Left ventricle myocardium inferior (tissue), 1 donor: ENCODE measurements around the gene MYL2. TPM values are rescaled to one million over a fixed set of nuclear protein-coding genes. Genes with fewer than 3 reads are reported as not detected.

Experiments used
- DNase-seq: peaks from one replicate; pipeline ENCODE4 v3.0.0-alpha.2; 2020
- H3K27ac ChIP-seq: fragments of 200-600 bp; replicated peaks from 2 replicates; pipeline ENCODE4 v1.8.0; 2021
- H3K27me3 ChIP-seq: fragments of 200-600 bp; 2 replicates; pipeline ENCODE4 v1.8.0; 2021; ENCODE audit warnings: low read depth
- H3K36me3 ChIP-seq: fragments of 200-600 bp; 2 replicates; pipeline ENCODE4 v1.8.0; 2021
- H3K4me1 ChIP-seq: fragments of 200-600 bp; 2 replicates; pipeline ENCODE4 v1.8.0; 2021
- H3K4me3 ChIP-seq: fragments of 200-600 bp; 2 replicates; pipeline ENCODE4 v1.8.0; 2021; ENCODE audit warnings: mild to moderate bottlenecking, moderate library complexity
- H3K9me3 ChIP-seq: fragments of 200-600 bp; replicated peaks from 2 replicates; pipeline ENCODE4 v1.8.0; 2021
- CTCF ChIP-seq: fragments of 200-600 bp; IDR thresholded peaks from 2 replicates; pipeline ENCODE4 v1.8.0; 2021; ENCODE audit warnings: antibody characterized with exemption, mild to moderate bottlenecking, borderline replicate concordance
- intact Hi-C: fragments of 100-400 bp; cut with micrococcal nuclease; formaldehyde crosslinking; loops from one replicate; pipeline ENCODE4 v1.11.0; 2022
- total RNA-seq: library from RNA; stranded (reverse); fragmentation: NEBNext Ultra II Directional; extraction: Animal tissue kit (Norgen Biotek cat#: 25700); gene quantifications from one replicate; pipeline ENCODE4 v1.2.1, GENCODE V29; 2021
- donor health status: DM: no; HTN: yes; CAD: no; lungs with severe emphysema.

Gene MYL2
- total RNA-seq, 1 donor from 2014 or later: 33,375 TPM

- TF ChIP-seq CTCF: no peak
- H3K36me3 ChIP-seq: no peaks in the 10 kb centered on the region
- intact Hi-C loops: no loop called here
- no peaks in the 10 kb centered on the region for H3K27me3 ChIP-seq
- no peak overlapping the region for H3K4me3 ChIP-seq
- no peak for DNase-seq
- no peak overlapping the region for H3K27ac ChIP-seq
- H3K9me3 ChIP-seq: peaks cover 4% of the 10 kb centered on the region
- peaks cover 9% of the 10 kb centered on the region for H3K4me1 ChIP-seq
These were observed 31.0 kb downstream of the MYL2 start for GRCh38 chr12:110889361-110889760.

GRCh38 chr12:110888256-110888991, 32.0 kb downstream of the MYL2 start:
- H3K27ac ChIP-seq: peak overlapping the region; percentile 48
- intact Hi-C loops: no loop called here
- no peaks in the 10 kb centered on the region for H3K27me3 ChIP-seq
- H3K4me3 ChIP-seq: peak overlapping the region; percentile 64
- peaks cover 9% of the 10 kb centered on the region for H3K4me1 ChIP-seq
- H3K36me3 ChIP-seq: no peaks in the 10 kb centered on the region
- no peak for DNase-seq
- H3K9me3 ChIP-seq: no peaks in the 10 kb centered on the region
- TF ChIP-seq CTCF: no peak

GRCh38 chr12:110885152-110885840, 35.1 kb downstream of the MYL2 start:
- H3K36me3 ChIP-seq: no peaks in the 10 kb centered on the region
- peak overlapping the region; percentile 42 for H3K27ac ChIP-seq
- H3K9me3 ChIP-seq: no peaks in the 10 kb centered on the region
- no peak for TF ChIP-seq CTCF
- H3K4me1 ChIP-seq: peaks cover 9% of the 10 kb centered on the region
- H3K27me3 ChIP-seq: no peaks in the 10 kb centered on the region
- H3K4me3 ChIP-seq: no peak overlapping the region
- intact Hi-C loops: no loop called here
- no peak for DNase-seq

- H3K27me3 ChIP-seq: no peaks in the 10 kb centered on the region
- H3K4me1 ChIP-seq: peaks cover 9% of the 10 kb centered on the region
- no peak for DNase-seq
- no peak for TF ChIP-seq CTCF
- H3K4me3 ChIP-seq: no peak overlapping the region
- intact Hi-C loops: no loop called here
- no peak overlapping the region for H3K27ac ChIP-seq
- no peaks in the 10 kb centered on the region for H3K36me3 ChIP-seq
- H3K9me3 ChIP-seq: peaks cover 4% of the 10 kb centered on the region
These were observed 37.1 kb downstream of the MYL2 start for GRCh38 chr12:110883251-110883650.

- Histone ChIP-seq H3K36me3 (no peaks in the 10 kb centered on the region), H3K9me3 (peaks cover 4% of the 10 kb centered on the region), H3K27me3 (no peaks in the 10 kb centered on the region), H3K27ac (no peak overlapping the region), H3K4me3 (no peak overlapping the region), H3K4me1 (peaks cover 6% of the 10 kb centered on the region)
- no peak for TF ChIP-seq CTCF
- intact Hi-C loops: no loop called here
- DNase-seq: no peak
These were observed 39.7 kb downstream of the MYL2 start for GRCh38 chr12:110880651-110881050.
